HFFc6 (cell line): ENCODE data around the gene RBBP6. TPM values are rescaled to one million over a fixed set of nuclear protein-coding genes. Genes with fewer than 3 reads are reported as not detected.
A peak's percentile ranks its signal among the peaks of the same experiment; 100 is the strongest.

Experiments used
- DNase-seq: peaks from one replicate; pipeline ENCODE4 v3.0.0-alpha.2; 2018
- H3K27ac Mint-ChIP-seq: 2 replicates; pipeline ENCODE4 v1.8.0; 2020; ENCODE audit warnings: mild to moderate bottlenecking, mixed read lengths
- H3K27me3 Mint-ChIP-seq: 2 replicates; pipeline ENCODE4 v1.8.0; 2021; ENCODE audit warnings: mild to moderate bottlenecking, moderate library complexity, mixed read lengths; ENCODE audit not compliant: insufficient read depth
- H3K36me3 Mint-ChIP-seq: 2 replicates; pipeline ENCODE4 v1.8.0; 2021; ENCODE audit warnings: low read depth, mixed read lengths
- H3K4me1 Mint-ChIP-seq: 2 replicates; pipeline ENCODE4 v1.8.0; 2020; ENCODE audit warnings: low read depth, mixed read lengths
- H3K4me3 Mint-ChIP-seq: 2 replicates; pipeline ENCODE4 v1.8.0; 2020; ENCODE audit warnings: mild to moderate bottlenecking, moderate library complexity, mixed read lengths
- H3K9me3 Mint-ChIP-seq: 2 replicates; pipeline ENCODE4 v1.8.0; 2020; ENCODE audit warnings: mild to moderate bottlenecking, mixed read lengths
- total RNA-seq, 6 experiments: library from RNA; stranded (reverse); fragmentation: NEBNext Ultra II Directional; extraction: Animal tissue kit (Norgen Biotek cat#: 25700); gene quantifications; 2 replicates in 1 of 6; 3 replicates in 5 of 6; pipeline ENCODE4 v1.2.3, GENCODE V29; 2021
- TF ChIP-seq, protein P1 (sequence below): fragments of 200-600 bp; sonication (generic); IDR thresholded peaks from 2 replicates; pipeline ENCODE4 v1.5.0; 2021; ENCODE audit warnings: antibody characterized with exemption, mild to moderate bottlenecking

Gene RBBP6
- total RNA-seq, 6 experiments from 2014 or later: 25.5 to 31.1 (median 29.4) TPM

DNA sequence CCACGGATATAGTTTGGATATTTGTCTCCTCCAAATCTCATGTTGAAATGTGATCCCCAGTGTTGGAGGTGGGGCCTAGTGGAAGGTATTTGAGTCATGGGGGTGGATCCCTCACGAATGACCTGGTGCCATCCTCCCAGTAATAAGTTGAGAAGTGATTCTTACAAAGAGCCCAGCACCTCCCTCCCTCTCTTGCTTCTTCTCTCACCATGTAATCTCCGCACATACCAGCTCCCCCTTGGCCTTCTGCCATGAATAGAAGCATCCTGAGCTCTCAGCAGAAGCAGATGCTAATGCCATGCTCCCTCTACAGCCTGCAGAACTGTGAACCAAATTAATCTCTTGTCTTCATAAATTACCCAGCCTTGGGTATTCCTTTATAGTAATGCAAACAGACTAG, 41.9 kb upstream of the RBBP6 start:
- H3K27ac Mint-ChIP-seq: no peak overlapping the region
- H3K9me3 Mint-ChIP-seq: no peaks in the 10 kb centered on the region
- TF ChIP-seq, protein P1, sequence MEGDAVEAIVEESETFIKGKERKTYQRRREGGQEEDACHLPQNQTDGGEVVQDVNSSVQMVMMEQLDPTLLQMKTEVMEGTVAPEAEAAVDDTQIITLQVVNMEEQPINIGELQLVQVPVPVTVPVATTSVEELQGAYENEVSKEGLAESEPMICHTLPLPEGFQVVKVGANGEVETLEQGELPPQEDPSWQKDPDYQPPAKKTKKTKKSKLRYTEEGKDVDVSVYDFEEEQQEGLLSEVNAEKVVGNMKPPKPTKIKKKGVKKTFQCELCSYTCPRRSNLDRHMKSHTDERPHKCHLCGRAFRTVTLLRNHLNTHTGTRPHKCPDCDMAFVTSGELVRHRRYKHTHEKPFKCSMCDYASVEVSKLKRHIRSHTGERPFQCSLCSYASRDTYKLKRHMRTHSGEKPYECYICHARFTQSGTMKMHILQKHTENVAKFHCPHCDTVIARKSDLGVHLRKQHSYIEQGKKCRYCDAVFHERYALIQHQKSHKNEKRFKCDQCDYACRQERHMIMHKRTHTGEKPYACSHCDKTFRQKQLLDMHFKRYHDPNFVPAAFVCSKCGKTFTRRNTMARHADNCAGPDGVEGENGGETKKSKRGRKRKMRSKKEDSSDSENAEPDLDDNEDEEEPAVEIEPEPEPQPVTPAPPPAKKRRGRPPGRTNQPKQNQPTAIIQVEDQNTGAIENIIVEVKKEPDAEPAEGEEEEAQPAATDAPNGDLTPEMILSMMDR: no peak; the same call in 1 of the 2 replicates
- H3K27me3 Mint-ChIP-seq: peaks cover 10% of the 10 kb centered on the region
- no peak overlapping the region for H3K4me3 Mint-ChIP-seq
- peaks cover 12% of the 10 kb centered on the region for H3K4me1 Mint-ChIP-seq
- H3K36me3 Mint-ChIP-seq: no peaks in the 10 kb centered on the region
- peak; percentile 44 for DNase-seq

DNA sequence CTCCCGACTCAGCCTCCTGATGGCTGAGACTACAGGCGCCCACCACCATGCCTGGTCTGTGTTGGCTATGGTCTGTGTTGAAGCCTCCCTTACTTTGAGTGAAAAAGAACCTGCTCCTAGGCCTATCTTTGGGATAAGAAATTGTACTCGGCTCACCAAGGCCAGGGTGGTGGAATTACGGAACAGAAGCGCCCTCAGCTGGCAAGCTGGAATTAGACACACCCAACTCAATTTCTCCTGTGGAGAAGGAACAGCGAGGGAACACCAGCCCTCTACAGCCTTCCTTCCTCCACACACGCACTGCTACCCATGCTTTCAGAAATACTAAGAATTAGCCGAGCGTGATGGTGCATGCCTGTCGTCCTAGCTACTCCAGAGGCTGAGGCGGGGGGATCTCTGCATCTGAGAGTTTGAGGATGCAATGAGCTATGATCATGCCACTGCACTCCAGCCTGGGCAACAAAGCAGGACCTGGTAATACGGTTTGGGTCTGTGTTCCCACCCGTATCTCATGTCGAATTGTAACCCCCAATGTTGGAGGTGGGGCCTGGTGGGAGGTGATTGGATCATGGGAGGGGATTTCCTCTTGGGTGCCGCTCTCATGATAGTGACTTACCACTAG, 40.1 kb upstream of the RBBP6 start:
- Mint-ChIP-seq H3K27ac (no peak overlapping the region), H3K36me3 (no peaks in the 10 kb centered on the region), H3K4me3 (no peak overlapping the region), H3K9me3 (no peaks in the 10 kb centered on the region), H3K4me1 (peaks cover 9% of the 10 kb centered on the region), H3K27me3 (peaks cover 8% of the 10 kb centered on the region)
- TF ChIP-seq, protein P1: peak; percentile 73
- DNase-seq: peak; percentile 35

DNA sequence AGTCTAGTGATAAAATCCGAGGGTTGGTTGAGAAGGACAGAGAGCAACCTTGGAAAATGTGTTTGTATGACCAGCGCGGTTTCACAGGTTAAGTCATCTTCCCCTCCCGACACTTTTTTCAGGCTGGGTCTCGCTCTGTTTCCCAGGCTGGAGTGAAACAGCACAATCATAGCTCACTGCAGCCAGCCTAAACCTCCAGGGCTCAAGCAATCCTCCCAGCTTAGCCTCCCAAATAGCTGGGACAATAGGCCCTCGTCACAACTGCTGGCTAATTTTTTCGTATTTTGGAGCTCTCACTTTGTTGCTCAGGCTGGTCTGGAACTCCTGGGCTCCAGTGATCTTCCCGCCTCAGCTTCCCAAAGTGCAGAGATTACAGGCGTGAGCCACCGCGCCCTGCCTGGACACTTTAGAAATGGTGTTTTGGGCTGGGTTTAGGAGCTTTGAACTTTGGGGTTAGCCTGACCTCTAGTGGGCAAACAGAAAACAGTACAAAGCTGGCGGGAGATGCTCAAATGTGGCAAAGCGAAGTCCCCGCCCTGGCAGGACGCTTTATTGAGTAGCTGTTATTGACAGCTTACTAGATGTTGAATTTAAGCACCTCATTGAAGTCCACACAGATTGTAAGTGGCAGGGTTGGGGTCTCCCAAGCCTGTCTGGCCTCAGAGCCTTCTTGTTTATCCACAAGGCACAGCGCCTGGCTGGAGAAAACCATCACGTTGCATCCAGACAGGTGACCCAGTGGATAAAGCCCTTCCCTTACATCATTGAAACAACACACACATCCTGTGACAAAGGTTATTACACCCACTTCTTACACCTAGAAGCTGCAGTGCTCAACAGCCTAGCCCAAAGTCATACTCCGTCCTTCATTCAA, 34.7 kb upstream of the RBBP6 start:
- no peak overlapping the region for H3K27ac Mint-ChIP-seq
- no peaks in the 10 kb centered on the region; the same call in 1 of the 2 replicates for H3K27me3 Mint-ChIP-seq
- H3K36me3 Mint-ChIP-seq: no peaks in the 10 kb centered on the region
- TF ChIP-seq, protein P1: peak; percentile 92
- peaks cover 23% of the 10 kb centered on the region for H3K4me1 Mint-ChIP-seq
- H3K9me3 Mint-ChIP-seq: no peaks in the 10 kb centered on the region
- H3K4me3 Mint-ChIP-seq: peak overlapping the region; percentile 31; the same call in 1 of the 2 replicates
- DNase-seq: peak; percentile 50

DNA sequence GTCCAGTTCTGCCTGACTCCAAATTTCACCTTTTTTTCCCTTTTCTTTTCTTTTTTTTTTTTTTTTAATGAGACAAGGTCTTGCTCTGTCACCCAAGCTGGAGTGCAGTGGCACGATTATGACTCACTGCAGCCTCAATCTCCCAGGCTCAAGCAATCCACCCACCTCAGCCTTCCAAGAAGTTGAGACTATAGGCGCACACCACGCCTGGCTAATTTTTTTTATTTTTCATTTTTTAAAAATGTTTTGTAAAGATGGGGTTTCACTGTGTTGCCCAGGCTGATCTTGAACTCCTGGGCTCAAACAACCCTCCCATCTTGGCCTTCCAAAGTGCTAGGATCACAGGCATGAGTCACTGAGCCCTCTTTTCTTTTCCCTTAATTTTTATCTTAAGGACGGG, 33.4 kb upstream of the RBBP6 start:
- H3K4me3 Mint-ChIP-seq: no peak overlapping the region
- no peaks in the 10 kb centered on the region for H3K9me3 Mint-ChIP-seq
- H3K36me3 Mint-ChIP-seq: no peaks in the 10 kb centered on the region

DNA sequence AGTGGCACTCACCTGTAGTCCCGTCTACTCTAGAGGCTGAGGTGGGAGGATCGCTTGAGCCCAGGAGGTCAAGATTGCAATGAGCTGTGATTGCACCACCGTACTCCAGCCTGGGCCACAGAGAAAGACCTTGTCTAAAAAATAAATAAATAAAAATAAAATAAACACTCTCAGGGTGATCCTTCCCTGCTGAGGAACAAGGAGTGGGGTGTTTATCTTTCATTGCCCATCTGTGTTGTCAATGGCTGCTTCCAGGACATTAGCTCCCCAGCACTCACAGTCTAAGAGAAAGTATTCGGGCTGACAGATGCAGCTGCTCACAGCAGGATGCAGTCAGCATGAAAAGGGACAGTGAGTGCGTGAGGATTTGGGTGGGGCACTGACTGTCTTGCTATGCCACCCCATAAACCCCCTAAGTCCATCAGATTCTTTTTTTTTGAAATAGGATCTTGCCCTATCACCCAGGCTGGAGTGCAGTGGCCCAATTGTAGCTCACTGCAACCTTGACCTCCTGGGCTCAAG, 31.3 kb upstream of the RBBP6 start:
- peaks cover 26% of the 10 kb centered on the region for H3K4me1 Mint-ChIP-seq
- TF ChIP-seq, protein P1: no peak
- H3K4me3 Mint-ChIP-seq: no peak overlapping the region
- no peak for DNase-seq
- H3K36me3 Mint-ChIP-seq: no peaks in the 10 kb centered on the region
- no peak overlapping the region for H3K27ac Mint-ChIP-seq
- H3K27me3 Mint-ChIP-seq: peaks cover 7% of the 10 kb centered on the region
- no peaks in the 10 kb centered on the region for H3K9me3 Mint-ChIP-seq

More for the DNA sequence above, 33.4 kb upstream of the RBBP6 start:
- DNase-seq: no peak
- no peak overlapping the region for H3K27ac Mint-ChIP-seq
- TF ChIP-seq, protein P1: no peak
- H3K4me1 Mint-ChIP-seq: peaks cover 26% of the 10 kb centered on the region
- no peaks in the 10 kb centered on the region; the same call in 1 of the 2 replicates for H3K27me3 Mint-ChIP-seq
